AG10803 (cell line): Measurements from ENCODE around the gene GPX7.

Source experiments
- DNase-seq: peaks from one replicate; pipeline ENCODE4 v3.0.0; 2010; ENCODE audit warnings: low read depth
- H3K4me3 ChIP-seq: 2 replicates; pipeline ENCODE4 v1.5.1; 2011; ENCODE audit warnings: mild to moderate bottlenecking, low read length, control low read depth
- CTCF ChIP-seq: conservative IDR thresholded peaks from 2 replicates; pipeline ENCODE4 v1.5.1; 2011; ENCODE audit warnings: mild to moderate bottlenecking, low read length, control low read depth, inconsistent platforms

The GPX7 gene

GRCh38 chr1:52599236-52599635 lies 2.9 kb upstream of the GPX7 start:
- no peak for TF ChIP-seq CTCF
- no peak overlapping the region for H3K4me3 ChIP-seq
- DNase-seq = no peak

GRCh38 chr1:52600533-52601179 lies 1.5 kb upstream of the GPX7 start:
- TF ChIP-seq CTCF = no peak
- no peak overlapping the region for H3K4me3 ChIP-seq
- DNase-seq = no peak

- H3K4me3 ChIP-seq = peak overlapping the region; percentile 62
- no peak for DNase-seq
- no peak for TF ChIP-seq CTCF
Measured at GRCh38 chr1:52601519-52601918, 652 bp upstream of the GPX7 start.

GRCh38 chr1:52602856-52603600 lies 857 bp downstream of the GPX7 start:
- peak overlapping the region; percentile 67 for H3K4me3 ChIP-seq
- TF ChIP-seq CTCF = no peak
- DNase-seq = peak; percentile 33

GRCh38 chr1:52603630-52604029 lies 1.5 kb downstream of the GPX7 start:
- no peak for DNase-seq
- H3K4me3 ChIP-seq = peak overlapping the region; percentile 67; the same call in 1 of the 2 replicates
- no peak for TF ChIP-seq CTCF

DNA sequence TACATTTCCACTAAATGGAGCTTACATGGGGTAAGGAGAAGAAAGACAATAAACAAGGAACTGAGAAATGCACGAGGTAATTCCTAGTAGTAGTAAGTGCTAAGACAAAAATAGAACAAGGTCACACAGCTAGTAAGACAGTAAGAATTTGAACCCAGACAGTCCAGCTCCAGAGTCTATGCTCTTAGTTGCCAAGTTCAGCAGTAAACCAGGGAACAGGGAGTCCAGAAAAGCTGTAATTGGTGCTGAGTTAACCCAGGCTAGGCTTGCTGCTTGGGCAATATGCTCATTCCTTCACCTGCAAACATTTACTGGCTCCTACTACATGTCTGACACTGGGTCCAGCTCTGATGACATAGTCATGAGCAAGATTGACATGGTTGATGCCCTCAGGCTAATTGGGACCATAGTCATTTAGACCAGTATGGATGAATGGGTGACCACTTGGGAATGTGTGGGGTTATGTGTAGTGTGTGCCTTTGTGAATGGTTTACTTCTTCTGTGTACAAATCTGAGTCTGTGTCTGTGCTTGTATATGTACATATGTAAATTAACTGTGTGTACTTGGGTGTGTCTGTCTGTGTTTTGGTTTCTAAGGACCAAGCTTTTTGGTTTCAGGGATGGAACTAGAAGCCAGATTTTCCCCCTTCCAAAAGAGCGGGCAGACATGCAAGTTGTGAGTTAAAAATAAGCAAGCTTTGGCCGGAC lies 2.0 kb downstream of the GPX7 start:
- H3K4me3 ChIP-seq = no peak overlapping the region
- no peak for TF ChIP-seq CTCF
- DNase-seq = peak; percentile 37
